WTC11 (cell line): ENCODE results near the gene NOL4L. TPM values are rescaled to one million over a fixed set of nuclear protein-coding genes. Genes with fewer than 3 reads are reported as not detected.

ENCODE experiments used
- AFF4 ChIP-seq: sonication (generic); formaldehyde crosslinking; IDR thresholded peaks from 2 replicates; pipeline ENCODE4 v1.8.1; 2023; ENCODE audit warnings: mild to moderate bottlenecking, missing genetic modification reagents, borderline replicate concordance
- AR ChIP-seq: fragments of 250-450 bp; sonication (Bioruptor Pico); IDR thresholded peaks from 2 replicates; pipeline ENCODE4 v1.9.0; 2021; ENCODE audit warnings: mild to moderate bottlenecking
- ARID4B ChIP-seq: sonication (generic); formaldehyde crosslinking; IDR thresholded peaks from 2 replicates; pipeline ENCODE4 v1.8.0; 2023; ENCODE audit warnings: missing genetic modification reagents, mild to moderate bottlenecking, borderline replicate concordance
- CBFB ChIP-seq: sonication (generic); formaldehyde crosslinking; IDR thresholded peaks from 2 replicates; pipeline ENCODE4 v1.8.1; 2022; ENCODE audit warnings: mild to moderate bottlenecking, low read depth, missing genetic modification reagents
- CDX4 ChIP-seq: fragments of 250-450 bp; sonication (Bioruptor Pico); IDR thresholded peaks from 2 replicates; pipeline ENCODE4 v1.9.0; 2021; ENCODE audit warnings: moderate library complexity, mild to moderate bottlenecking, inconsistent platforms, borderline replicate concordance
- CREB1 ChIP-seq: sonication (generic); formaldehyde crosslinking; IDR thresholded peaks from 2 replicates; pipeline ENCODE4 v1.8.0; 2023; ENCODE audit warnings: mild to moderate bottlenecking, missing genetic modification reagents
- ELF4 ChIP-seq: sonication (generic); formaldehyde crosslinking; IDR thresholded peaks from 2 replicates; pipeline ENCODE4 v1.8.1; 2022; ENCODE audit warnings: low read depth, mild to moderate bottlenecking, moderate library complexity, missing genetic modification reagents
- ESRRA ChIP-seq: sonication (generic); formaldehyde crosslinking; IDR thresholded peaks from 2 replicates; pipeline ENCODE4 v1.8.1; 2022; ENCODE audit warnings: mild to moderate bottlenecking, missing genetic modification reagents, borderline replicate concordance
- GRHL2 ChIP-seq: fragments of 250-450 bp; sonication (Bioruptor Pico); IDR thresholded peaks from 2 replicates; pipeline ENCODE4 v1.8.0; 2022; ENCODE audit warnings: mild to moderate bottlenecking, moderate library complexity; ENCODE audit not compliant: insufficient replicate concordance, severe bottlenecking
- KAT7 ChIP-seq: sonication (generic); formaldehyde crosslinking; IDR thresholded peaks from 2 replicates; pipeline ENCODE4 v1.8.1; 2023; ENCODE audit warnings: missing genetic modification reagents, mild to moderate bottlenecking, borderline replicate concordance
- MLX ChIP-seq: sonication (generic); formaldehyde crosslinking; IDR thresholded peaks from 2 replicates; pipeline ENCODE4 v1.8.1; 2023; ENCODE audit warnings: mild to moderate bottlenecking, missing genetic modification reagents, moderate library complexity
- MXD4 ChIP-seq: fragments of 250-450 bp; sonication (Bioruptor Pico); IDR thresholded peaks from 2 replicates; pipeline ENCODE4 v1.8.0; 2021; ENCODE audit warnings: mild to moderate bottlenecking, moderate library complexity, borderline replicate concordance
- NFYB ChIP-seq: sonication (generic); formaldehyde crosslinking; conservative IDR thresholded peaks from 2 replicates; pipeline ENCODE4 v1.8.0; 2022; ENCODE audit warnings: low read depth, missing genetic modification reagents
- NR1H2 ChIP-seq: sonication (generic); formaldehyde crosslinking; IDR thresholded peaks from 2 replicates; pipeline ENCODE4 v1.9.0; 2021; ENCODE audit warnings: mild to moderate bottlenecking, moderate library complexity, missing genetic modification reagents
- SP1 ChIP-seq: sonication (generic); formaldehyde crosslinking; conservative IDR thresholded peaks from 2 replicates; pipeline ENCODE4 v1.8.1; 2022; ENCODE audit warnings: missing genetic modification reagents
- TP53 ChIP-seq: sonication (generic); formaldehyde crosslinking; IDR thresholded peaks from 2 replicates; pipeline ENCODE4 v1.8.1; 2023; ENCODE audit warnings: mild to moderate bottlenecking, missing genetic modification reagents
- ZNF121 ChIP-seq: sonication (generic); formaldehyde crosslinking; IDR thresholded peaks from 2 replicates; pipeline ENCODE4 v1.8.0; 2023; ENCODE audit warnings: missing genetic modification reagents
- ZNF423 ChIP-seq: fragments of 250-450 bp; sonication (Bioruptor Pico); IDR thresholded peaks from 2 replicates; pipeline ENCODE4 v2.1.2; 2022; ENCODE audit warnings: mild to moderate bottlenecking, moderate library complexity
- ZSCAN18 ChIP-seq: fragments of 250-450 bp; sonication (Bioruptor Pico); IDR thresholded peaks from 2 replicates; pipeline ENCODE4 v2.1.2; 2022; ENCODE audit warnings: mild to moderate bottlenecking, moderate library complexity
- total RNA-seq: library from RNA; stranded (reverse); gene quantifications from 3 replicates; pipeline ENCODE4 v1.2.3, GENCODE V29; 2021
- TF ChIP-seq, protein P1 (sequence below): sonication (generic); formaldehyde crosslinking; IDR thresholded peaks from 2 replicates; pipeline ENCODE4 v1.8.0; 2022; ENCODE audit warnings: mild to moderate bottlenecking, missing genetic modification reagents
- TF ChIP-seq, protein P2 (sequence below): sonication (generic); formaldehyde crosslinking; IDR thresholded peaks from 2 replicates; pipeline ENCODE4 v1.8.1; 2023; ENCODE audit warnings: mild to moderate bottlenecking, missing genetic modification reagents

The NOL4L gene
- total RNA-seq, 1 experiment from 2014 or later = 29.0 TPM

- TF ChIP-seq AFF4 (CRISPR knock-in tag) = no peak
- TF ChIP-seq CDX4 (CRISPR knock-in tag) = no peak
- peak; percentile 20; the same call in 1 of the 2 replicates for TF ChIP-seq ZNF423 (CRISPR knock-in tag)
- no peak for TF ChIP-seq ZSCAN18 (CRISPR knock-in tag)
- no peak for TF ChIP-seq TP53
- TF ChIP-seq ESRRA = no peak
- peak; percentile 78 for TF ChIP-seq SP1 (CRISPR knock-in tag)
- TF ChIP-seq ELF4 = no peak
- no peak for TF ChIP-seq AR
- TF ChIP-seq CBFB (CRISPR knock-in tag) = no peak
- no peak for TF ChIP-seq NR1H2
- no peak for TF ChIP-seq ARID4B (CRISPR knock-in tag)
- TF ChIP-seq MXD4 (CRISPR knock-in tag) = no peak
- TF ChIP-seq MLX (CRISPR knock-in tag) = no peak
- TF ChIP-seq KAT7 (CRISPR knock-in tag) = no peak
- no peak for TF ChIP-seq ZNF121 (CRISPR knock-in tag)
- no peak for TF ChIP-seq CREB1
- TF ChIP-seq, protein P1, sequence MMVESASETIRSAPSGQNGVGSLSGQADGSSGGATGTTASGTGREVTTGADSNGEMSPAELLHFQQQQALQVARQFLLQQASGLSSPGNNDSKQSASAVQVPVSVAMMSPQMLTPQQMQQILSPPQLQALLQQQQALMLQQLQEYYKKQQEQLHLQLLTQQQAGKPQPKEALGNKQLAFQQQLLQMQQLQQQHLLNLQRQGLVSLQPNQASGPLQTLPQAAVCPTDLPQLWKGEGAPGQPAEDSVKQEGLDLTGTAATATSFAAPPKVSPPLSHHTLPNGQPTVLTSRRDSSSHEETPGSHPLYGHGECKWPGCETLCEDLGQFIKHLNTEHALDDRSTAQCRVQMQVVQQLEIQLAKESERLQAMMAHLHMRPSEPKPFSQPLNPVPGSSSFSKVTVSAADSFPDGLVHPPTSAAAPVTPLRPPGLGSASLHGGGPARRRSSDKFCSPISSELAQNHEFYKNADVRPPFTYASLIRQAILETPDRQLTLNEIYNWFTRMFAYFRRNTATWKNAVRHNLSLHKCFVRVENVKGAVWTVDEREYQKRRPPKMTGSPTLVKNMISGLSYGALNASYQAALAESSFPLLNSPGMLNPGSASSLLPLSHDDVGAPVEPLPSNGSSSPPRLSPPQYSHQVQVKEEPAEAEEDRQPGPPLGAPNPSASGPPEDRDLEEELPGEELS (CRISPR knock-in tag) = peak; percentile 59
- TF ChIP-seq, protein P2, sequence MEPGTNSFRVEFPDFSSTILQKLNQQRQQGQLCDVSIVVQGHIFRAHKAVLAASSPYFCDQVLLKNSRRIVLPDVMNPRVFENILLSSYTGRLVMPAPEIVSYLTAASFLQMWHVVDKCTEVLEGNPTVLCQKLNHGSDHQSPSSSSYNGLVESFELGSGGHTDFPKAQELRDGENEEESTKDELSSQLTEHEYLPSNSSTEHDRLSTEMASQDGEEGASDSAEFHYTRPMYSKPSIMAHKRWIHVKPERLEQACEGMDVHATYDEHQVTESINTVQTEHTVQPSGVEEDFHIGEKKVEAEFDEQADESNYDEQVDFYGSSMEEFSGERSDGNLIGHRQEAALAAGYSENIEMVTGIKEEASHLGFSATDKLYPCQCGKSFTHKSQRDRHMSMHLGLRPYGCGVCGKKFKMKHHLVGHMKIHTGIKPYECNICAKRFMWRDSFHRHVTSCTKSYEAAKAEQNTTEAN = 0 out of 2 replicates have a peak, but pooled peaks have one; percentile 28
- TF ChIP-seq GRHL2 (CRISPR knock-in tag) = no peak
- TF ChIP-seq NFYB (CRISPR knock-in tag) = peak; percentile 61
Measured at GRCh38 chr20:32457479-32457986, 127.6 kb downstream of the NOL4L start (continued).
